Muscle of arm (tissue), 14 donors: Measurements from ENCODE around the gene EED. TPM values are rescaled to one million over a fixed set of nuclear protein-coding genes. Genes with fewer than 3 reads are reported as not detected.

Experiments used
- DNase-seq: peaks from one replicate; pipeline ENCODE4 v3.0.0-alpha.2; 2013
- long read RNA-seq, 11 donors: transcript quantifications; one replicate each; lab custom pipeline, GENCODE V29; 2026
- polyA plus RNA-seq, 12 donors: library from polyadenylated mRNA; unstranded; fragments of 120-200 nt; gene quantifications; one replicate each; pipeline ENCODE4 v1.2.1, GENCODE V29; 2013; ENCODE audit not compliant: insufficient read length in 12 of 12

The EED gene, protein sequence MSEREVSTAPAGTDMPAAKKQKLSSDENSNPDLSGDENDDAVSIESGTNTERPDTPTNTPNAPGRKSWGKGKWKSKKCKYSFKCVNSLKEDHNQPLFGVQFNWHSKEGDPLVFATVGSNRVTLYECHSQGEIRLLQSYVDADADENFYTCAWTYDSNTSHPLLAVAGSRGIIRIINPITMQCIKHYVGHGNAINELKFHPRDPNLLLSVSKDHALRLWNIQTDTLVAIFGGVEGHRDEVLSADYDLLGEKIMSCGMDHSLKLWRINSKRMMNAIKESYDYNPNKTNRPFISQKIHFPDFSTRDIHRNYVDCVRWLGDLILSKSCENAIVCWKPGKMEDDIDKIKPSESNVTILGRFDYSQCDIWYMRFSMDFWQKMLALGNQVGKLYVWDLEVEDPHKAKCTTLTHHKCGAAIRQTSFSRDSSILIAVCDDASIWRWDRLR
- 10 to 100 TPM in 11 of 12 donors, not detected in 1; 14.9 to 45.4 (median 21.9) TPM for polyA plus RNA-seq
- long read RNA-seq, donor 1, partial matches to known transcripts = 26 of 36 reads
- long read RNA-seq, donor 1, other reads (novel, unspliced or antisense) = 0 of 36 reads
- long read RNA-seq, donor 2, partial matches to known transcripts = 10 of 15 reads
- long read RNA-seq, donor 2, other reads (novel, unspliced or antisense) = 0 of 15 reads
- long read RNA-seq, donor 3, partial matches to known transcripts = 0 of 1 reads
- long read RNA-seq, donor 3, other reads (novel, unspliced or antisense) = 0 of 1 reads
- long read RNA-seq, donor 4, partial matches to known transcripts = 0 of 2 reads
- long read RNA-seq, donor 4, other reads (novel, unspliced or antisense) = 0 of 2 reads
- long read RNA-seq, donor 5 = 0 reads
- long read RNA-seq, donor 6, partial matches to known transcripts = 6 of 9 reads
- long read RNA-seq, donor 6, other reads (novel, unspliced or antisense) = 0 of 9 reads
- long read RNA-seq, donor 7, partial matches to known transcripts = 0 of 3 reads
- long read RNA-seq, donor 7, other reads (novel, unspliced or antisense) = 0 of 3 reads
- long read RNA-seq, donor 8, transcript EED-201 (12 exons, 2,223 nt) = major isoform, 7 of 8 reads
- long read RNA-seq, donor 8, partial matches to known transcripts = 0 of 8 reads
- long read RNA-seq, donor 8, other reads (novel, unspliced or antisense) = 0 of 8 reads
- long read RNA-seq, donor 9 = 0 reads
- long read RNA-seq, donor 10, partial matches to known transcripts = 0 of 7 reads
- long read RNA-seq, donor 10, other reads (novel, unspliced or antisense) = 0 of 7 reads
- long read RNA-seq, donor 11, transcript EED-201 (12 exons, 2,223 nt) = major isoform, 10 of 37 reads
- long read RNA-seq, donor 11, partial matches to known transcripts = 20 of 37 reads
- long read RNA-seq, donor 11, other reads (novel, unspliced or antisense) = 0 of 37 reads

GRCh38 chr11:86244522-86245368, at the start of gene EED:
EED (plus strand) TSS chr11:86244753; CDS start chr11:86245230, 477 bp downstream.
- peak; percentile 95 for DNase-seq

DNA sequence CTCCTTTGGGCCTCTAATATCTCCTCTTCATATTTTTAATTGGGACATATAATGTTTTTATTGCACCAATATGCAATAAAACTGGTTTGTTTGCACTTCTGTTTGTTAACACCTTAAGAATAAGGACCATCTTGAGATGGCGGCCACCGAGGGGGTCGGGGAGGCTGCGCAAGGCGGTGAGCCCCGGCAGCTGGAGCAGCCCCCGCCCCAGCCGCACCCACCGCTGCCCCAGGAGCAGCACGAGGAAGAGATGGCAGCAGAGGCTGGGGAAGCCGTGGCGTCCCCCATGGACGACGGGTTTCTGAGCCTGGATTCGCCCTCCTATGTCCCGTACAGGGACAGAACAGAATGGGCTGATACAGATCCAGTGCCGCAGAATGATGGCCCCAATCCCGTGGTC, 49.6 kb upstream of the EED start:
- no peak for DNase-seq

- no peak for DNase-seq
Observed at GRCh38 chr11:86196085-86196696, 48.4 kb upstream of the EED start.

DNA sequence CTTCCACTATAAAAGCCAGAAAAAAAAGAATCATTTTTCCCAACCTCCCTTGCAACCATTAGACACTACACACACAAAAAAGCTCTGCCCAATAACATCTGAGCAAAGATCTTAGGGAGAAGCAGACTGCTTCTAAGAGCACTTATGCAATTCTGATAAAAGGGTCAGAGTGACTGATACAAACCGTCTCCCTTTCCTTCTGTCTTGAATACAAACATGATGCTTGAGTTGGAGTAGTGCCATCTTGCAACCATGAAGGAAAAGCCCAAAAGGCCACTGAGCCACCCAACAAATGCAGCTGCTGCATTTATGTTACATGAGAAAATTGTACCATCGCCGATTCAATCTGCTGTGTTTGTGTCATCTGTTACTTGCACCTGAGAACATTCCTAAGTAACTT, 47.6 kb upstream of the EED start:
- no peak for DNase-seq

GRCh38 chr11:86197448-86197847, 47.1 kb upstream of the EED start:
- no peak for DNase-seq

DNA sequence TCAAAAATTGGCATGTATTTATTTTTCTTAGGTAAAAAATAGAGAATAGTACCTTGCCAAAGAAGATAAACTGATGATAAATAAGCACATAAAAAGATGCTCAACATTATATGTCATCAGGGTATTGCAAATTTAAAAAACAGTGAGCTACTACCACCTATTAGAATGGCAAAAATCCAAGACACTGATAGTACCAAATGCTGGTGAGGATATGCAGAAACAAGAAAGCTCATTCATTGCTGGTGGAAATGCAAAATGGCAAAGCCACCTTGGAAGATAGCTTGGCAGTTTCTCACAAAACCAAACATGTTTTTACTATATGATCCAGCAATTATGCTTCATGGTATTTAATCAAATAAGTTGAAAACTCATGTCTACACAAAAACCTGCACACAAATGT, 46.4 kb upstream of the EED start:
- DNase-seq = no peak

GRCh38 chr11:86199354-86199753, 45.2 kb upstream of the EED start:
- DNase-seq = no peak

- DNase-seq = no peak
Observed at GRCh38 chr11:86201371-86201884, 43.1 kb upstream of the EED start.

- no peak for DNase-seq
Observed at GRCh38 chr11:86202013-86202336, 42.6 kb upstream of the EED start.

GRCh38 chr11:86204356-86204755, 40.2 kb upstream of the EED start:
- no peak for DNase-seq

GRCh38 chr11:86205421-86206336, 38.9 kb upstream of the EED start:
- DNase-seq = no peak

- DNase-seq = no peak
Observed at GRCh38 chr11:86206337-86206695, 38.2 kb upstream of the EED start.

GRCh38 chr11:86207413-86207812, 37.1 kb upstream of the EED start:
- no peak for DNase-seq

DNA sequence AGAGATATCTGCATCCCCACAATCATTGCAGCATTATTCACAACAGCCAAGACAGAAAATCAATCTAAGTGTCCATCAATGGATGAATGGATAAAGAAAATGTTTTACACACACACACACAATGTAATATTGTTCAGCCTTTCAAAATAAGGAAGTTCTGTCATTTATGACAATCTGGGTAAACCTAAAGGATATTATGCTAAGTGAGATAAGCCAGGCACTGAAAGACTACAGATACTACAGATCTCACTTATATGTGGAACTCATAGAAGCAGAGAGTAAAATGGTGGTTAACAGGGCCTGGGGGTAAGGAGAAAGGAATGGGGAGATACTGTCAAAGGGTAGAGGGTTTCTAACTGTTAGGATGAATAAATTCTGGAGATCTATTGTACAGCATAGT, 36.0 kb upstream of the EED start:
- DNase-seq = no peak

DNA sequence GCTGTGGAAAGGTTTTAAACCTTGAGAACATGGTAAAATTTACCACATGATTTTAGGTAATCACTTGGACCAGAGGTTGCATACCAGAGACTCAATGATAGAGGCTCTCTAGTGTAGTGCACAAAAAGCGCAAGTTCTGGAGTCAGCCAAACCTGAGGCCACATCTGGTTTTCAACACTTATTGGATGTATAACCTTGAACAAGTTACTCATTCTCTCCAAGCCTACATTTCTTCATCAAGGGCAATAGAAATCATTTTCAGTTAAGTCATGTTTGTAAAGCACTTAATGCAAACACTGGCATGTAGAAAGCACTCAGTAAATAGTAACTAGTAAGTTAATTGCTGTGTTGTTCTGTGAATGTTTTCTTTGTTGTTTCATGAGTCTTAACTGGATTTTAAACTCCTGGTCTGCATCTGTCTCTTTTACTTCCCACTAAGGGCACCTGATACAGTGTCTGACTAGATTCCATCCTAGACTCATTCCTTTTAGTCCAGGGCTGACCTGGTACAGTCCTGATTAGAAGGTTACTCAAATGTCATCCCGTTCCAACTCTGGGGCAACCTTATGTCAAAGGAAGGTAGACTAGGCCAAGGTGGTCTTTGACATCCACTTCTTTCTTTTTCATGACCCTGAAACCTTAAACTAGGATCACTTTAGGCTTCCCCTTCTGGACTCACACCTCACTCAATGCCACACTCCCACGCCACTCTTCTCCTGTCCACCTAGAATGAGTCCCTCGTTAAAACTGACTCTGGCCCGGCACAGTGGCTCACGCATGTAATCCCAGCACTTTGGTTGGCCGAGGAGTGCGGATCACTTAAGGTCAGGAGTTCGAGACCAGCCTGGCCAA, 34.5 kb upstream of the EED start:
- DNase-seq = no peak

DNA sequence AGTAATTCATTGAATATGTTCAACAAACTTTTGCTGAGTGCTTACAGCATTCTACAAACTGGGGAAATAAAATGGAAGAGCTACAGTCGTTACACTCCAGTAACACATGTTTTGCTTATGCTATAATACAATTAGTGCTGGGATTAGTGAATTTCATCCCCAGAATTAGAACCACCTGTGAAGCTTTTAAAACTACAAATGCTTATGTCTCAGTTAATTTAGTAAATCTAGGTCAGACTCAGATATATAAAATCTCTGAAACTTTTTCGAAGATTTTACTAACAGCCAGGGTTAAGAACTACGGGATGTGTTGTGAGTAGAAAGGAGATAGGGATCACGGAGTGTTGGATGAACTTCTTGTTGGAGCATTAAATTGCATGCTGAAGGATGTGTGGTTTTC, 33.7 kb upstream of the EED start:
- no peak for DNase-seq

- DNase-seq = no peak
Observed at GRCh38 chr11:86211619-86212018, 32.9 kb upstream of the EED start.

- no peak for DNase-seq
Observed at GRCh38 chr11:86212019-86212611, 32.4 kb upstream of the EED start.
